Prostate gland (tissue), 2 donors: Measurements from ENCODE around the gene IL17RD. TPM values are rescaled to one million over a fixed set of nuclear protein-coding genes. Genes with fewer than 3 reads are reported as not detected.

Experiments used
- DNase-seq: peaks from one replicate; pipeline ENCODE4 v3.0.0-alpha.2; 2019; ENCODE audit warnings: low spot score
- H3K27ac ChIP-seq, 2 donors: fragments of 200-600 bp; sonication (generic); 2 replicates each; pipeline ENCODE4 v1.5.1; 2017 to 2019
- H3K27me3 ChIP-seq: fragments of 200-600 bp; sonication (generic); replicated peaks from 2 replicates; pipeline ENCODE4 v1.5.1; 2019; ENCODE audit not compliant: insufficient read depth
- H3K36me3 ChIP-seq, 2 donors: fragments of 200-600 bp; sonication (generic); 1 replicate in 1 of 2; 2 replicates in 1 of 2; pipeline versions ENCODE4 v1.5.1 to v1.8.1; 2017 to 2019
- H3K4me1 ChIP-seq: fragments of 200-600 bp; sonication (generic); replicated peaks from 2 replicates; pipeline ENCODE4 v1.5.1; 2019
- H3K4me3 ChIP-seq, 2 donors: fragments of 200-600 bp; sonication (generic); 2 replicates each; pipeline ENCODE4 v1.5.1; 2017 to 2019
- H3K9me3 ChIP-seq: fragments of 200-600 bp; sonication (generic); 2 replicates; pipeline ENCODE4 v1.5.1; 2017
- CTCF ChIP-seq, 4 experiments: fragments of 200-600 bp in 2 of 4; fragments of 450-650 bp in 2 of 4; sonication (generic) in 2 of 4; IDR thresholded peaks; 1 replicate in 3 of 4; 2 replicates in 1 of 4; pipeline ENCODE4 v1.5.1; 2016 to 2019; ENCODE audit warnings: antibody characterized with exemption in 4 of 4, mild to moderate bottlenecking in 2 of 4, moderate library complexity in 2 of 4
- POLR2A ChIP-seq: fragments of 450-650 bp; IDR thresholded peaks from one replicate; pipeline ENCODE4 v1.6.1; 2016; ENCODE audit warnings: antibody characterized with exemption, mild to moderate bottlenecking
- POLR2AphosphoS5 ChIP-seq: sonication (generic); formaldehyde crosslinking; IDR thresholded peaks from one replicate; pipeline ENCODE4 v1.6.1; 2017; ENCODE audit warnings: antibody characterized with exemption
- WGBS: methylation state at CpG from one replicate; pipeline ENCODE4 v1.1.5; 2018; 5-methylcytosine and 5-hydroxymethylcytosine counted together
- intact Hi-C: fragments of 100-400 bp; cut with DNase I; formaldehyde crosslinking; loops from one replicate; pipeline ENCODE4 v1.14.2; 2022
- total RNA-seq, 2 donors: library from RNA; depleted of rRNA; stranded (reverse); fragments of >200 nt; gene quantifications; one replicate each; pipeline ENCODE4 v1.1.0, GENCODE V29; 2016

IL17RD gene
- total RNA-seq, 2 donors from 2014 or later = 8.3 to 19.9 TPM

- Histone ChIP-seq H3K4me1 (no peaks in the 10 kb centered on the region), H3K27ac (no peak overlapping the region), H3K27me3 (no peaks in the 10 kb centered on the region), H3K36me3 (no peaks in the 10 kb centered on the region), H3K4me3 (no peak overlapping the region), H3K9me3 (no peaks in the 10 kb centered on the region)
- intact Hi-C loops = no loop called here
- 89% methylated on average over 5 of the region's 5 CpGs for WGBS
- no peak for TF ChIP-seq POLR2AphosphoS5
- TF ChIP-seq POLR2A = no peak
- TF ChIP-seq CTCF (IDR thresholded peaks at IDR 0.05) = no peak
- no peak for DNase-seq
These were observed 69.8 kb downstream of the IL17RD start for GRCh38 chr3:57095363-57095762.

- H3K9me3 ChIP-seq = no peaks in the 10 kb centered on the region
- intact Hi-C loops = no loop called here
- WGBS = 56% methylated on average over 4 of the region's 4 CpGs
- no peak for TF ChIP-seq POLR2AphosphoS5
- TF ChIP-seq CTCF (IDR thresholded peaks at IDR 0.05) = no peak
- no peak for DNase-seq
- no peaks in the 10 kb centered on the region for H3K36me3 ChIP-seq
- no peak overlapping the region for H3K27ac ChIP-seq
- no peaks in the 10 kb centered on the region for H3K27me3 ChIP-seq
- no peak overlapping the region for H3K4me3 ChIP-seq
- H3K4me1 ChIP-seq = no peaks in the 10 kb centered on the region
These were observed 70.6 kb downstream of the IL17RD start for GRCh38 chr3:57094575-57094974.

DNA sequence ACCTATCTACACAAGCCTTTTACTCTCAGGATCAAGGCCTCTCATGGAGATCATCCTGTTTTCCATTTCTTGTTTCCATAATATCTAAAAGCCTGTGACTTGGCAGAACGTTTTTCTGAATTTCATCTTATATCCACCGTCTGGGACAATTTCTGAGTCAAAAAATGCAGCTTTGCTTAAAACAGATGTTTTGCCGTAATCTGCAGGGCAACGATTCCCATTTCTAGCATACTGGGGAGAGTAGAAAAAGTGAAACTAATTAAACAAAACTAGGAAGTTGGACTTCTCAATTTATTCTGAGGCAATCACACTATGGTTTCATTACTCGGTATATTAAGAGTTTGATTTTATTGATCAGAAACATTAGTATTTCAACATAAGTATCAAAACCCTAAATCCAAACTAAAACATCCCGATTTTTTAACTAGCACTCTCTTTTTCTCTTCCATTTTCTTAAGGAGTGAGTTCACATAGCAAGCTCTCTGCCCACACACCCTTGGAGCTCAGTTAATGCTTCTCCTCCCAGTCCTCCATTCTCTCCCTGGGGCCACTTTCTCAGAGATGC lies 71.1 kb downstream of the IL17RD start:
- no peaks in the 10 kb centered on the region for H3K4me1 ChIP-seq
- DNase-seq = no peak
- H3K36me3 ChIP-seq = no peaks in the 10 kb centered on the region
- no peaks in the 10 kb centered on the region for H3K9me3 ChIP-seq
- TF ChIP-seq CTCF (IDR thresholded peaks at IDR 0.05) (no peak), POLR2AphosphoS5 (no peak), POLR2A (no peak)
- H3K27me3 ChIP-seq = no peaks in the 10 kb centered on the region
- no peak overlapping the region for H3K4me3 ChIP-seq
- intact Hi-C loops = no loop called here
- H3K27ac ChIP-seq = no peak overlapping the region
- 81% methylated on average over 6 of the region's 6 CpGs for WGBS

DNA sequence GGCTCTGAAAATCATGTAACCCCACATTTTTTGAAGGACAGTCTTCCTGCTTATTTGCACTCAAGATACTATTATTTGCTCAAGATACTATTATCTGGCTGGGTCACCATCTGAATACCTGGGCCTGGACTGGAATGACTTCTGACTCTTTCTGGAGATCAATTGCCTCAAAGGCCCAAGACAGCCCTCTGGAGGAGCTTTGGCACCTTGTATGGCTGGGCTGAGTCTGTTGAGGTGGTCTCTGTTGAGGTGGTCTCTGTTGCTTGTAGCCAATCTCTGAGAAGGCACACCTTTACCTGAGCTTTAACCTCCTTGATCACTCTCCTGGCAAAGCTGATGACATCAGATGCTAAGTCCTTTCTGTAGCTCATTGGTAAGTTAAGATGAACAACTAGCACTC lies 71.7 kb downstream of the IL17RD start:
- no peaks in the 10 kb centered on the region for H3K9me3 ChIP-seq
- DNase-seq = no peak
- no peaks in the 10 kb centered on the region for H3K4me1 ChIP-seq
- intact Hi-C loops = no loop called here
- H3K27me3 ChIP-seq = no peaks in the 10 kb centered on the region
- no peaks in the 10 kb centered on the region for H3K36me3 ChIP-seq
- no peak for TF ChIP-seq POLR2AphosphoS5
- TF ChIP-seq CTCF (IDR thresholded peaks at IDR 0.05) = no peak
- TF ChIP-seq POLR2A = no peak
- H3K27ac ChIP-seq = no peak overlapping the region
- H3K4me3 ChIP-seq = no peak overlapping the region

GRCh38 chr3:57091521-57092273 lies 73.5 kb downstream of the IL17RD start:
- intact Hi-C loops = no loop called here
- no peaks in the 10 kb centered on the region for H3K27me3 ChIP-seq
- 65% methylated on average over 3 of the region's 3 CpGs for WGBS

More at GRCh38 chr3:57091521-57092273, 73.5 kb downstream of the IL17RD start:
- Histone ChIP-seq H3K4me3 (no peak overlapping the region), H3K9me3 (no peaks in the 10 kb centered on the region), H3K4me1 (no peaks in the 10 kb centered on the region), H3K27ac (no peak overlapping the region), H3K36me3 (no peaks in the 10 kb centered on the region)
- DNase-seq = no peak
- no peak for TF ChIP-seq POLR2A
- TF ChIP-seq CTCF (IDR thresholded peaks at IDR 0.05) = no peak
- no peak for TF ChIP-seq POLR2AphosphoS5
